ENCODE data around the gene FDX2.

DNA sequence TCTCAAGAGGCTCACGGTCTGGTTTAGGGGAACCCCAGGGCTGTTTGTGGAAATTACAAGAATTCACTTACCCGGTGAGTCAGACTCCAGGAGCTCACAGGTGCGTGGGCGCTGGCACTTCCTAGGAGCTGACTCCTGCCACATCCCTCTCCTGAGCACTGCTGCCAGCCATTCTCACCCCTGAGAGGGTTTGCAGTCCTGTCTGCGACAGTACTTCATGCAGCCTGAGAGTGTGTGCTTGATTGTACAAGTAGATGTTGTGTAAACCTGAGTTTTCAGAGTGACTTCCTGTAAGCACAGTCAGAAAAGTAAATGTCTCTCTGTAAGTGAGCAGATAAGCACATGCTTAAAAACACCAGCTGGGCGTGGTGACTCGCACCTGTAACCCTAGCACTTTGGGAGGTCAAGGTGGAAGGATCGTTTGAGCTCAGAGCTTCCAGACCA, 55.7 kb downstream of the FDX2 start:
- TF ChIP-seq FOXM1 (IDR thresholded peaks at IDR 0.05; ENCODE audit: borderline replicate concordance) = no peak
- no peak for TF ChIP-seq TARDBP (IDR thresholded peaks at IDR 0.05)
- TF ChIP-seq FOXK2 (IDR thresholded peaks at IDR 0.05) = no peak

All from HEK293T (cell line).